LNCaP clone FGC (cell line): ENCODE data around the gene PCSK6.
A peak's percentile ranks its signal among the peaks of the same experiment; 100 is the strongest.
"Not testable (repeated sequence)": the region's sequence is repeated elsewhere in the genome, so short reads cannot be mapped to it uniquely, and the experiment has no call there.

Experiments
- DNase-seq: peaks from one replicate; pipeline ENCODE4 v3.0.0-alpha.2; 2011; ENCODE audit warnings: low read depth
- H3K4me3 ChIP-seq: 2 replicates; pipeline ENCODE4 v1.5.1; 2011; ENCODE audit warnings: mild to moderate bottlenecking, low read depth, low read length, control low read depth
- CTCF ChIP-seq: IDR thresholded peaks from 2 replicates; pipeline ENCODE4 v1.5.1; 2012; ENCODE audit warnings: mild to moderate bottlenecking; ENCODE audit not compliant: control insufficient read depth, insufficient read depth; ENCODE audit errors: extremely low read depth

PCSK6 gene

DNA sequence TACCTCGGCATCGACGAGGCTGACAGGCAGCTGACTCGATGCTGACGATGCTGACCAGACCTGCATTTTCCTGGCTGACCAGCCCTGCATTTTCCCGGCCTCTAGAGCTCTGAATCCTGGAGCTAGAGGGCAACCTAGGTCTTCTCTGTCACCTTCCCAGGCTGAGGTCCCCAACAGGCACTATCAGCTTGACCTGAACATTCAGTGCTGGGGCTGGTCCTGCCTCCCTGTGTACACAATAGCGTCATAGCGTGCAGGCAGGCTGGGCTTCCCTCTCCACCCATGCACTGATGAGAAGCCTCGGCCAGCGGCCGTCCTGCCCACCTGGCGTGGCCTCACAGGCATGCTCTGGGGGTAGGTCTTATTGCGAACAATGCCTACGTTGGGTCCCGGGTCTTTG is 132.2 kb downstream of the PCSK6 start:
- TF ChIP-seq CTCF: no peak
- no peak for DNase-seq
- no peak overlapping the region for H3K4me3 ChIP-seq

DNA sequence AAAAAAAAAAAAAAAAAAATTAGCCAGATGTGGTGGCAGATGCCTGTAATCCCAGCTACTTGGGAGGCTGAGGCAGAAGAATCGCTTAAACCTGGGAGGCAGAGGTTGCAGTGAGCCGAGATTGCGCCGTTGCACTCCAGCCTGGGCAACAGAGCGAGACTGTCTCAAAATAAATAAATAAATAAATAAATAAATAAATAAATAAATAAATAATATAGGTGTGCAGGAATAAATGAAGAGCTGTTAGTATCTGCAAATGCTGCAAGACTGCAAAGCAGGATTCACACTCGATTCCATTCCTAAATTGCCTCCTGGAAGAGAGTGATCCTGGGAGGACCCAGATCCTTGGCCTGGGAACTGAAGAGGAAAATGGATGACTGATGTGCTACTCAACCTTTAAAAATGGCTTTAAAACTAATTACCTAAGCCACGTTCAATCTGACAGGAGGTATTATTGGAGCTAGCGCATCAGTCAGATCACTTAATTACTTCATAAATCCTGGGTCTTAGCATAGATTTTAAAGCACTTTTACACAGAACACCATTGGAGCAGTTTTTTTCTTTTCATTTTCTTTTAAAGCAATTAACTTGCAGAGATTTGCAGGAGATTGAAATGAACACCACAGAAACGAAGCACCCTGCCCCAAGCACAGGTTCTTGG is 132.9 kb downstream of the PCSK6 start:
- not testable (repeated sequence) for H3K4me3 ChIP-seq, DNase-seq

GRCh38 chr15:101355678-101356464 is 133.6 kb downstream of the PCSK6 start:
- DNase-seq: no peak
- no peak overlapping the region for H3K4me3 ChIP-seq
- no peak for TF ChIP-seq CTCF

DNA sequence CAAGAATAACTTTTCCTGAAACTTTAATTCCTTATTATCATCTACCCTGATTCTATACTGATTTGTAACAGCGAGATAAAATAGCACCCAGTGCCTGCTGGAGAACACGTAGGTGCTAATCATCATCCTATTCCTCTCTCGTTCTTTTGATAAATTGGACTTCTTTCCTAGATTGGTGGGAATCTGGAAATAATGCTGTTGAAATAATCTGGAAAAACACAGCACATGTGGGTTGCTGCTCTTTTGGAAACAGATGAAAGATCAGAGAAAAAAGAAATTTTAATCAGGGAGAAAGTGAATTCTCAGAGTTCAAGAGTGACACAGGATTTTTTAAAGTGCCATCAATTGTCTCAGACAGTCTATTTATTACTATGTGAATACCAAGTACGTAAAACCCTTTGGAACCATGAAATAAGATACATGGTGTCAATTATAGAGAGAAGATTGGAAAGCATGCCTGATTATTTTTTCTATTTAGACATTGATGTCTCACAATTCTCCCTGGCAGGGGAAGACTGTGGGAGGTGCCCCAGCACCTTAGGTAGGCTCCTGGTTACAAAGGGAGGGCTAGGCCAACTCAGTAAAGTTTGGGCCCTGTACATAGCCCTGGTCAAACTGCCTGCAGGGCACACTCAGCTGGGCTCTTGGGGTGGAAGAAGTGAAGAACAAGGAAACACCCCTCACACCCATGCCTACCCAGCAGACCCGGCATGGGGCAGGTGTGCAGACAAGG is 134.4 kb downstream of the PCSK6 start:
- no peak for TF ChIP-seq CTCF
- DNase-seq: no peak
- H3K4me3 ChIP-seq: no peak overlapping the region

GRCh38 chr15:101353240-101353639 is 136.3 kb downstream of the PCSK6 start:
- DNase-seq: no peak
- no peak for TF ChIP-seq CTCF

GRCh38 chr15:101351736-101352135 is 137.8 kb downstream of the PCSK6 start:
- peak; percentile 36 for DNase-seq
- no peak for TF ChIP-seq CTCF
- H3K4me3 ChIP-seq: no peak overlapping the region

More at GRCh38 chr15:101353240-101353639, 136.3 kb downstream of the PCSK6 start:
- no peak overlapping the region for H3K4me3 ChIP-seq

- H3K4me3 ChIP-seq: no peak overlapping the region
- no peak for TF ChIP-seq CTCF
- peak; percentile 93 for DNase-seq
Measured at GRCh38 chr15:101349047-101349951, 140.2 kb downstream of the PCSK6 start.
